HG02759 (cell line): Measurements from ENCODE around the gene LRRC55.
"Not testable (repeated sequence)": the region's sequence is repeated elsewhere in the genome, so short reads cannot be mapped to it uniquely, and the experiment has no call there.

Experiments
- ATAC-seq: cut with Tn5 transposase; IDR thresholded peaks from one replicate; pipeline ENCODE4 v1.9.1; 2021; ENCODE audit warnings: mild to moderate bottlenecking, moderate library complexity; ENCODE audit not compliant: unreplicated experiment

Gene LRRC55

DNA sequence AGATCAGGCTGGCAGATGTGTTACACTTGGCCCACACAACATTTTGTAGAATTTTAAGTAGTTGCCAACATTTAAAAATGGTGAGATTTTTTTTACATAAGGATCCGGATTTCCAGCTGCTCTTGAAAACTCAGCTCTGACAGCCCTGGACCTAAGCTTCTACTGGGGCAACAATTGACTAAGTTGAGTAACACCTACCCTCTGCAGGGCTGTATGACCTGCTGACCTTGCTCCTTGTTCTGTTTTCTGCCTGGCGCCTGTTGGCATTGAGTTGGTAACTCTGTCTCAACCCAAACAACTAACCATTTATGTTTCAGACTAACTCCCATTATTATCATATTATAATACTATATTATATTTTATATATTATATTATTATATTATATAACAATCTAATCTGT lies 21.1 kb upstream of the LRRC55 start:
- ATAC-seq = no peak

DNA sequence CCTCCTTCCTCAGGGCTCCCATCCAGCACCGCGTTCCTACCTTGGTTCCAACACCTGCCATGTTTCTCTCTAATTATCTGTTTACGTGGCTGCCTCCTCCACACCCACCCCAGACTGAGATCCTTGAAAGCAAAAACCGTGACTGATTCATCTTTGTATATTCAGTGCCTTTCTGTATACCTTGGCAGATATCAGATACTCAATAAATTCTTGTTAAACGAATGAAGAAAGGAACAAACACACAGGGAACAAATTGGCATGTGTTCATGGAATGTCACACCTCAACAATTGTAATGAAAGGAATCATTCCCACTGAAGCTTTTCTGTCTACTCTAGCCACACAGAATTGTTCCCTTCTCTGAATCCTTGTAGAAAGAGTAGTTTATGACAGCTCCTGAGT lies 20.4 kb upstream of the LRRC55 start:
- ATAC-seq = no peak

DNA sequence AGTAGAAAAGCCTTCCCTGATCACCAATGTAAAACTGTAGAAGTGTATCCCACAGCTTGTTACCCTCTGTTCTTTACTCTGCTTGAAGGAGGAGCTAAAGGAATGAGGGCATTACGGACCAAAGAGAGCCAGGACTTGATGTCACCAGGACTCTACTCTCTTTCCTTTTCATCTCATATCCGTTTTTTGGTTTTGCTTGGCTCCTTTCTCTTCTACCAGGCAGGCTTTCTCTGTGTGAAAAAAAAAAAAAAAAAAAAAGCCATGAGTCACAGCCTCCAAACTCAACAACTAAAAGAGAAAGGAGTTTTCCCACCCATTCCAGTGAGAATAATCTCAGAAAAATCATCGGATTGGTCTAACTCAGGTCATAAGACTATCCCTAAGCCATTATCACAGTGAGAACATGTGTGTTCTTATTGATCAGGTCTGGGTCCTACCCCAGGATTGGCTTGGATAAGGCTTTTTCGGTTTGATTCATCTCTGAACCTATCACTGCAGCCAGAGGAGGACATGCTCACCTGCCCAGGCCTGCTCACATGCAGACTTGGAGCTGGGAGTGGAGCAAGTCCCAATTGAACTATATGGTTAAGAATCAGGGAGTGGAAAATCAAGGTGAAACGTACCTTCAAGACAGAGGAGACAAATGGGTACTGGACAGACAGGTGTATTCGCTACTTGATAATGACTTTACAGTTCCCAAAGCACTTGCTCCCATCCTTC lies 19.4 kb upstream of the LRRC55 start:
- ATAC-seq = no peak

DNA sequence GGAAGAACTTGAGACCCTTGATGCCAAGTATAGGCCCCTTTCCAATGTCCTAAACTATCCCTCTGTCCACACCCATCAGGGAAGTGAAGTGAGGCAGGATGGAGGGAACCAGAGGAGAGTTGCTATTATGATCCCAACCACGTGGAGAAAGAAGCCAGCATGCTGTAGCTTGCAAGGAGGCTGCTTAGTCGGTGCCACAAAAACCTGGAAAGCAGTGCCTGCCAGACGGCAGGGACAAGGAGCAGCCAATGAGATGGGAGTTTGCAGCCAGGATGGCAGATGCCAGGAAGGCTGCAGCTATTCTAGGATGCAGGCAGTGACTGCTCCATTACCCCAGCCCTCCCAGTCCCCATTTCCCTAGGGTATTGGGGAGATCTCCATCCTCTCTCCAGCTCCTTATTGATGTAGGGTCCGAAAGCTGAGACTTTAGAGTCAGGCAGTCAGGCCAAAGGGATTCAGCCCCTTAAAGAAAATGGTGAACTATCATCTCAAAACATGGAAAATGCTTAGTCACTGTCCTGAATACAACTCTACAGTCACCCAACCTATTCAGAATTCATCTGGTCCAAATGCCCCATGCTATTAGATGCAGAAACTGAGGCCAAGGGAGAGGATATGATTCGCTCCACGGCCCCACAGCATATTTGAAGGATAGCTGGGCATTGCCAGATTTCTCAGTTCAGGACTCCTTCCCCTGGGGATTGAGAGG lies 18.4 kb upstream of the LRRC55 start:
- ATAC-seq = no peak

DNA sequence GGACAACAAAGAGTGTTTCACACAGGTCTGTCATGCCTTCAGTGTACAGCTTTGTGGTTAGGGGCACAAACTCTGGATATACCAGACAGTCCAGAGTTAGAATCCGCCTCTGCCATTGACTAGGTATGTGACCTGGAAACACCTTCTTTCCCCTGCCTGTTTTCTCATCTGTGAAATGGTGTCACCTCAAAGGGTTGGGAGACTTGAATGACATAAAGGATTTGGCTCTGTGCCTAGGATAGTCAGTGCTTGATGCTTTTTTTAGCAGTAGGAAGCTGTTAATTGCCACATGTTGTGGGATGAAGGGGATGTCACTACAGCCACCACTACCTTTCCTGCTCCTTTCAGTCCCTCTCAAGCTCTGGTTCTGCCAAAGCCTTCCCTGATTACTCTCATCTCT lies 17.4 kb upstream of the LRRC55 start:
- no peak for ATAC-seq

DNA sequence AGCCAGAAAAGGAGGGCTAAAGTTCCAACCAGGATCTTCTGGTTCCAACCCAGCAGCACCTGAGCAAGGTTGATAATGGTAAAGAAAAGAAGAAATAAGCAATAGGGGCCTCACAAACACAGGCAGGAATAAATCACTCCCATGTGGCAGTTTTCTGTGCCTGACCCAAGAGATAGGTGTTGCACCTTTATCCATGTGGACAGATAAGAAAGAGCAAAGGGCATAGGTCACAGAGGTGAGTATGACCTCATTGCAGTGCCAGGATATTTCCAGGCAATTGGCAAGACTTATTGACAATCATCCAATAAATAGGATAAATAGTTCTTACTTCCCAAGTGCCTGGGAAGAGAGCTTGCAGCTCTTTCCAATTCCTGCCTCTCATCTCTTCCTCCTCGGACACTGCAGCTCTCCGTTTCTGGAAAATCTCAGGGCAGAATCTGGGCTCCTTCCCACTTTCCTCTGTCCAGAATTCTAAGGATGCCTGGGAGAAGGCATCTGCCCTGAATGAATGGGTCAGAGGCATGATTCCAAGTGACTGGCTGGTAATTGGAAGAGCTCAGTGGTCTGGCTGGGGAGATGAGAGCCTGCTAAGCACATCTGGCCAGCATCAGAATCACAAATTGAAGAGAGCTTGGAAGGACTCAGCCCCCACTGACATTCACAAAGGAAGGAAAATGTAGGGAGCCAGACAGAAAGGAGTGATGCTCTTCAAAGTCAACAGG lies 14.5 kb upstream of the LRRC55 start:
- no peak for ATAC-seq

DNA sequence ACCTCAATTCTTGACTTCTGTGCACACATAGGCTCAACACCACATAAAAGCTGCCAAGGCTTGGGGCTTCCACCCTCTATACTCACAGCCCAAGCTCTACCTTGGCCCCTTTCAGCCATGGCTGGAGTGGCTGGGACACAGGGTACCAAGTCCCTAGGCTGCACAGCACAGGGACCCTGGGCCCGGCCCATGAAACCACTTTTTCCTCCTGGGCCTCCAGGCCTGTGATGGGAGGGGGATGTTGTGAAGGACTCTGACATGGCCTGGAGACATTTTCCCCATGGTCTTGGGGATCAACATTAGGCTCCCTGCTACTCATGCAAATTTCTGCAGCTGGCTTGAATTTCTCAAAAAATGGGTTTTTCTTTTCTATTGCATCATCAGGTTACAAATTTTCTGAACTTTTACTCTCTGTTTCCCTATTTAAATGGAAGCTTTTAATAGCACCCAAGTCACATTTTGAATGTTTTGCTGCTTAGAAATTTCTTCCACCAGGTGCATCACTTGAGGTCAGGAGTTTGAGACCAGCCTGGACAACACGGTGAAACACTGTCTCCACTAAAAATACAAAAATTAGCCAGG lies 11.9 kb upstream of the LRRC55 start:
- not testable (repeated sequence) for ATAC-seq

DNA sequence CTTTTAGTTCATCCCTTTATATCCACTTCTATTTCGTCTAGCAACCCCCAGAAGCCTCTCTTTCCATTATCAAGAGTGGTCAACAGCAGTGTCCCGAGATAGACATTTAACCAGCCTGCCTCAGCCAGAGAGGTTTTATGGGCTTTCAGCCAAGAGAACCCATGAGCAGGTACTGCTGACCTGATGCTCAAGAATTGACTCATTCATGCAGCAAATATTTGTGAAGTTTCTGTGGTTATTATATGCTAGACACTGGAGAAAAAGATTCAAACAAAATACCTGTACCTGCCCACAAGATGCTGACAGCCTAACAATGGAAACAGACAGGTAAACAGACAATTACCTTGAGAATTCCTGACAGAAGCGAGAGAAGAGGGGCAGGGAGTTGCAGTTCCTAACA lies 9.7 kb upstream of the LRRC55 start:
- ATAC-seq = no peak

DNA sequence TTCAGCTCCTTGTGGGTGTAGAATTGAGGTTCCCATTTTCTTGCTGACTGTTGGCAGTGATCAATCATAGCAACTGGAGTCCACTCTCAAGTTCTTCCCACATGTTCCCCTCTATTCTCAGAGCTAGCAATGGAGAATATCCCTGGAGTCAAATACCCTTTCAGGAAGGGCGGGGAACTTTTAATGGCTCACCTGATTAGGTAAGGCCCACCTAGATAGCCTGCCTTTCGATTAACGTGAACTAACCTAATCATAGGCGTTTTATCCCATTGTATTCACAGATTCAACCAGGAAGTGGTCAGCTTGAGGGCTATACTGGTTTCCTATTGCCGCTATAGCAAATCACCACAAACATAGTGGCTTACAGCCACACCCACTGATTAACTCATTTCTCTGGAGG lies 7.1 kb upstream of the LRRC55 start:
- no peak for ATAC-seq

DNA sequence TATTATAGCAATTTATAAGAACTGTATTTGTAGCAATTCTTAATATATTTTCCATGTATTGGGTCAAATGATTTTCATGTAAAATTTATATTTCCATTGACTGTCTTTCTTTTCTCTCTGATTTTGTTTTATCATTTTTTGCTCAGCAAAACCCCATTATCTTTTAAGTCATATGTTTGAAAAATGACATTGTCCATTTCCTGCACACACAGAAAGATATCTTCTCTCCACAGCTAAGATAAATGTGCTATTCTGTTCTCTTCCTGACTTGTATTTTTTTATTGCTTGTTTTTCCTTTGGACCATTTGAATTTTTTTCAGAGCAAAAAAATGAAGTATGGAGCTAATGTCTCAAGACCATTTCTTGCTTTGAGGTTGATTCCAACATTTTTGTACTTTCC lies 6.3 kb upstream of the LRRC55 start:
- ATAC-seq = no peak

DNA sequence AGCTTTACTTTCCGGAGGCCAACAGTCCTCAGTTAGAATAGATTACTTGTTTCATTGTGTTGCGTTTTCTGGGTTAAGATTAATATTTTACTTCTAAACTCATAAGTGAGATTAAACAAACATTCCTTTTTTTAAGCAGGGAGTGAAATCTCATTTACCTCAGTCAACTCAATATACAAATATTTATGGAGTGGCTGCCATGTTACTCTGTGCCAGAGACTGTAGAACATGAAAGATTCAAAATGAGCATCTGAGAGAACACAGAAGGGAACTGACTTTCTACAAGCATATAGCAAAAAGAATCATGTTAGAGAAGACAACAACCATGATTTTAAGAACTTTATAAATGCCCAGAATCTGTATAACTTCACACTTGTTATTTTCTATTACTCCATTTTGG lies 3.4 kb upstream of the LRRC55 start:
- no peak for ATAC-seq

DNA sequence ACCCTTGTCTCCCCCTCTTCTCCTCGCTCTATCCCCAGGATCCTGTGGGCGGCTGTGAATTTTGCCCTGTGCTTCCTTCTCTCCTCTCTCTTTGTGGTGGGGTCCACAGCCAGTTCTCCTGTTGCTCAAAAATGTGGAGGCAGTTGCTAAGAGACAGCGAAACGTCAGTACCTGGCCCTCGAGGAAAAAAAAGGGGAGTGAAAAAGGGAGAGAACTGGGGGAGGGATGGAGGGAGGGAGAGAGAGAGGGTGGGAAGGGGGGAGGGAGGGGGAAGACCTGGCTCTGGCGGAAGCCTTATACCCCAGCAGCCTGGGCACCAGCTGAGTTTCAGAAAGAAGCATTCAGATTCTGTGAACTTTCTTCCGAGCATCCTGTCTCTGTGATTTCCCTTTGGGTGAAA lies 2.1 kb upstream of the LRRC55 start:
- no peak for ATAC-seq

DNA sequence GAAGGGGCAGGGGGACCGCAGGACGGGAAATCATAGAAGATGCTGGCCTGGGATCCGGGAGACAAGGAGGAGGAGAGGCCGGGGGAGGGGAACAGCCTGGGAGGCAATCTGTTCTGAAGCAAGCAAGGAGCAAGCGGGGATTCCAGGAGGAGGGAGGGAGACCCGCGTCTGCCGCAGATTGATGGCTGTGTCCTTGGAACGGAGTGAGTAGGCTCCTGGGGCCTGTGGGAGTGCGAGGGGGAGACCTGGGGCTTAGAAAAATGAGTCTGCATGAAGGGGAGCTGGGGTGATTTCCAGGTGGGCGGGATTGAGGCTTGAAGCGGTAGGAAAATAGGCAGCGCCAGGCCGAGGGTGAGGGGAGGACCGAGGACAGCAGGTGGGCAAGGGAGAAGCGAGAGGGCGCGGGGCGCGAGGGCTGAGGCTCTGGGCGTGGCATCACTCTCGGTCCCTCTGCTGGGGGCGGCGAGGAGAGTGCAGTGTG lies 1.6 kb upstream of the LRRC55 start:
- ATAC-seq = no peak

DNA sequence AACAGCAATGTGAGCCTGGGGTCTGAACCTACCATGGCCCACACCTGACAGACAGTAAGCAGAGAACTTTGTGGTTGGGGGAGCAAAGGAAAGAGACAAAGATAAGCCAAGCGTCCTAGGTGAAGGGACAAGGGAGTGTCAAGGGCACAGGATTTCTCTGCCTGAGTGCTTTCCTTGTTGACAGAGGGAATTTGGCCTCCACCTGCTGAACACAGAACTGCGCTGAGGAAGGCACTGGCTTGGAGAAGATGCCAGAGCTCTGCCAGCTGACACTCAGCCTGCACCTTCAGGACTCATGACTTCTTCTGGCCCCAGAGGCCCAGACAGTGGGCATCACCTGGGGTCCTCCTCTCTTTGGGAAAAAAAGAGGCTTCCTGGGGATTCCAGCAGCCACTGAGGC lies 789 bp upstream of the LRRC55 start:
- ATAC-seq = no peak

DNA sequence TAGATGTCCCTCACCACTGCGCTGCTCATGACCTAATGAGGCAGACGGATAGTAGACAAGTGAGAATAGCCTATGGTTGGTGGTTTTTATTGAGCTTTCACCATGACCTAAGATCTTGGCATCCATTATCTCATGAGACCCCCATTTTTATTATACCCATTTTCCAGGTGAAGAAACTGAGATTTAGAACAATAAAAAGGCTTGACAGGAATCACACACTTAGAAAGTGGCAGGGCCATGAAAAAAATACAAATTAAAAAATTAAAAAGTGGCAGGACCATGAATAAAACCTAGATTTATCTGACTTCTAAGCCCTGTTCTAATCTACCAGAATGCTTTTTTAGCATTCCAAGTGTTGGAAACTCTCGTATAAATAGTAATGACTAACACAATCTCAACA lies 1.1 kb downstream of the LRRC55 start:
- no peak for ATAC-seq

DNA sequence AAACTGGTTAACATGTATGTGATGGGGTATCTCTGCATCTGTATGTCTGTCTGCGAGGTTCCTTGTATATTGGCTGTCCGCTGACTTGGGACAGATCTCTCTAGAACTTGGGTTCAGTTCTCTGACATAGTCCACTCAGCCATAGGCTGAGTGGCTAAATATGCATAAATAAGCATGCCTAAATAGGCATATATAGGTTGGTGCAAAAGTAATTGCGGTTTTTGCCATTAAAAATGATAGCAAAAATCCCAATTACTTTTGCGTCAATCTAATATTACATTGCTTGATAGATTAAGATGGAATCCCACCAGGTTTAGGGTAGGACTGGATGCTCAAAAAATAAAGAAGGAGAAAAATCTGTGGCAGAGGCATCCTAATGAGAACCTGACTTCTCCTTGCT lies 8.8 kb downstream of the LRRC55 start:
- ATAC-seq = no peak

DNA sequence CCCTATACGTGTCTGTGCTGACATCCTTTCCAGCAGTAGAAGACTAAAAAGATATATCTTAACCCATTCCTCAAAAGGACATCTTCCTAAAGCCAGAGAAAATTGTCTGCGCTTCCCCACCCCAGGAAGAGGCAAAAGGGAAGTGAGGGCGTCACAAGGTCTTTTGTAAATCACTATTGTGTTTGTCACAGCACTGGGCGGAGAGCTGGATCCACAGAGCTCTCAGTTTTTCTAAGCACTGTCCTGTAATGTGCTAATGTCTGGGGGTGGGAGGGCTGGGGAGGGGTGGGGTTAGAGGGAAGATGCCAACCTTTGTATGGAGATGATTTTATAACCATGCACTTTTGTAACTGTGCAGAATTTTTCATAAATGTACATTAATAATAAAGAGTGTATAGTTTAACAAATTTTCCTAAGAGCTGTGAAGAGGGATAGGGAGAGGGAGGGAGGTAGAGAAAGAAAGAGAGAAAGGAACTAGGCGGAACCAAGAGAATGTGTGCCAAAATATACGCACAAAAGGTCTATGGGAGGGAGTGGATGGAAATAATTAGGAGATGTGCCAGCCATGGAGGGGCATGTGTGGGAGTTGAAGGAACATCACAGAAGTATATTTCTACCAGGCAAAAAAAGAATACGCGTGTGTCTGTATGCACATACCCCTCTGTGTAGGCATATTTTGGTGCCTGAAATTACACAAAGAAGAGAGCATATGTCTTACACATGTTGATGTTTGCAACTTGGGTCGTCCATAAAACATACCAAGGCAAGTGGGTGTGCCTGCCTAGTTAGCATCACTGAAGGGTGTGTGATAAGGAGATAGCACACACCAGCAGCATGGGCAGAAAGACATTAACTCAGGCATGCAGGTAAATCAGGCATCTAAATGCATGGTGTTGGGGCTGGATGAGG lies 9.8 kb downstream of the LRRC55 start:
- ATAC-seq = no peak

DNA sequence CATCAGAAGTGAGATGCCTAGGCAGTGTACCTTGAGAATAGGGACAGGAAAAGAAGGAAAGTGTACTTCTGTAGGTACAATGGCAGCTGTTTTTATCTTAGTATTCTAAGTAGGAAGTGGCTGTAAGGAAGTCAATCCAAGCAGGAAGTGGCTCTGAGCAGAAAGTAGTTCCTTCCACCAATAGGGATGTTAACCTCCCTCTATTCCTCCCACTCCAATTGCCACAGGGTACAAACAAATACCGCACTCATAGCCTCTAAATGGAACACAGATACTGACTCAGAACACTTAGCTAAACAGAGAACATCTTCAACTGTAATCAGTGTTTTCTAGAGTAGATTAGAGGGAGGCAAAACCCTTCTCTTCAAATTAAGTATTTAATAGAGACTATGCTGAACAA lies 10.6 kb downstream of the LRRC55 start:
- ATAC-seq = no peak

DNA sequence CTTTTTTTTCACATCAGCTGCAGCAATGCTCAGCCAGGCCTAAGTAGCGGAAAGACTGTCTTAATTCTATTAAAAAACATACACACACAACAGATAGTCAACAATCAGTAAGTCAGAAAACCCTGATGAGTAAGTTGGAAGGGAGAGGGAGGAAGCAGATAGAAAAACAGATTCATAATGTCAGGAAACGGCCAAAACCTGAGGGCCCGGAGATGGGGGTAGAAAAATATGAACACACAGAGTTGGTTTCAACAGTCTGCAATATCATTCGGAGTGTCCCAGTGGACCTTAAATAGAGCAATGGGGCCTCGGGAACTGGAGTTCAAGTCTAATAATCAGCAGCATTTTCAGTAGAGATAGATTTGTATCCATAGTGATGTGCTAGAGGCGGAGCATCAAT lies 14.8 kb downstream of the LRRC55 start:
- ATAC-seq = no peak

DNA sequence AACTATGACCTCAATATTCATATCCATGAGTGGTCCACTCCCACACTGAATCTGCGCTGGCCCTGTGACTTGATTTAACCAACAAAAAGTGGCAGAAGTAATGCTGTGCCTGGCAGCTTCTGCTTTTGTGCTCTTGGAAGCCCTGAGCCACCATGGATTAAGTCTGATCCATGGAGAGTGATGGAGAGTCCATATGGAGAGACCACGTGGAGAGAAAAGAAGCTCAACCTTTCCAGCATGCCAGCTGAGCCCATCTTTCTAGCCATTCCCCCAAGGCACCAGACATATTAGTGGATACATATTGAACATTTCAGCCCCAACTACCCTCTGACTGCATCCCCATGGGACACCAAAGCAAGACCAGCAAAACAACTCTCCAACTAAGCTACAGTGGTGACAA lies 16.0 kb downstream of the LRRC55 start:
- no peak for ATAC-seq

DNA sequence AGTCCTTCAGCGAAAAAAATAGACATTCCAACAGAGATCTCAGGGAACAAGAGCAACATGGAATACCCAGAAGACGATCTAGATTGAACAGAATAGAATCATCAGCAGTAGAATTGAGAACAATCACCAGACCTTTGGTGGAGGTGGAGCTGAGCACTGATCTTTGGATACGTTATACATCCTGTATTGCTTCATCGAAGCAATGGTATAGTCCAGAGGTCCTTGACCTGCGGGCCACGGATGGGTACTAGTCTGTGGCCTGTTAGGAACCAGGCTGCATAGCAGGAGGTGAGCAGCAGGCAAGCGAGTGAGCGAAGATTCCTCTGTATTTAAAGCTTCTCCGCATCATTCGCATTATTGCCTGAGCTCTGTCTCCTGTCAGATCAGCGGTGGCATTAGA lies 17.6 kb downstream of the LRRC55 start:
- no peak for ATAC-seq
